Neutrophil (primary cell): ENCODE results near the gene TKTL1.

Source experiments
- H3K27ac ChIP-seq: fragments of 200-600 bp; sonication (generic); 2 replicates; pipeline ENCODE4 v1.5.1; 2016; ENCODE audit warnings: mild to moderate bottlenecking, moderate library complexity
- H3K27me3 ChIP-seq: fragments of 200-600 bp; sonication (generic); 2 replicates; pipeline ENCODE4 v1.6.0; 2016; ENCODE audit warnings: mild to moderate bottlenecking
- H3K36me3 ChIP-seq: fragments of 200-600 bp; sonication (generic); 2 replicates; pipeline ENCODE4 v1.5.1; 2017
- H3K4me1 ChIP-seq, 2 experiments: fragments of 200-600 bp in 1 of 2; sonication (generic) in 1 of 2; 1 replicate in 1 of 2; 2 replicates in 1 of 2; pipeline versions ENCODE4 v1.5.1 to v1.6.1; 2013 to 2016; ENCODE audit warnings: low read depth in 1 of 2, low read length in 1 of 2, mild to moderate bottlenecking in 1 of 2, moderate library complexity in 1 of 2; ENCODE audit not compliant: control insufficient read depth in 1 of 2, insufficient read depth in 1 of 2
- H3K4me3 ChIP-seq, 2 experiments: fragments of 200-600 bp in 1 of 2; sonication (generic) in 1 of 2; 1 replicate in 1 of 2; 2 replicates in 1 of 2; pipeline ENCODE4 v1.5.1; 2013 to 2016; ENCODE audit warnings: low read depth in 1 of 2, low read length in 1 of 2, mild to moderate bottlenecking in 1 of 2, moderate library complexity in 1 of 2
- H3K9me3 ChIP-seq: fragments of 200-600 bp; sonication (generic); 2 replicates; pipeline ENCODE4 v1.5.1; 2016
- TF ChIP-seq, protein P1 (sequence below): fragments of 200-600 bp; sonication (generic); IDR thresholded peaks from 2 replicates; pipeline ENCODE4 v1.5.1; 2016; ENCODE audit warnings: antibody characterized with exemption

Gene TKTL1

DNA sequence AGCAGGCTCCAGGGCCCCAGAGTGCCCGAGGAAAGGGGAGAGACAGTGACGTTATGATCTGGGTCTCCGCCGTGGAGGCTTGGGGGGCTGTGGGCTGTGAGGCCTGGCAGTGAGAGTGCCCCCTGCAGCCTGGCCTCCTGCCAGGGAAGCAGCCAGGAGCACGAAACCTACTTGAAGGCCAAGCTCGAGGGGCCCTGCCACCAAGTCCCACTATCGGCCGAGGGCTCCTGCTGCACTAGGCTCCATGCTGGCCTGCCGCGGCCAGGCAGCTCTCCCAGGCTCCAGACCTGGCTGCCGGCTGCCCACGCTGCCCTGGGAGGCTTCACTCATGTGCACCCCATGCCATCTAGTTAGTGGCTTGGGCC, 60.2 kb downstream of the TKTL1 start:
- Histone ChIP-seq H3K4me1 (peaks cover 0 to 5% of the 10 kb centered on the region in 2 experiments), H3K9me3 (no peaks in the 10 kb centered on the region), H3K36me3 (peaks cover 100% of the 10 kb centered on the region), H3K27me3 (no peaks in the 10 kb centered on the region), H3K4me3 (no peak overlapping the region), H3K27ac (peak overlapping the region; percentile 42)
- TF ChIP-seq, protein P1, sequence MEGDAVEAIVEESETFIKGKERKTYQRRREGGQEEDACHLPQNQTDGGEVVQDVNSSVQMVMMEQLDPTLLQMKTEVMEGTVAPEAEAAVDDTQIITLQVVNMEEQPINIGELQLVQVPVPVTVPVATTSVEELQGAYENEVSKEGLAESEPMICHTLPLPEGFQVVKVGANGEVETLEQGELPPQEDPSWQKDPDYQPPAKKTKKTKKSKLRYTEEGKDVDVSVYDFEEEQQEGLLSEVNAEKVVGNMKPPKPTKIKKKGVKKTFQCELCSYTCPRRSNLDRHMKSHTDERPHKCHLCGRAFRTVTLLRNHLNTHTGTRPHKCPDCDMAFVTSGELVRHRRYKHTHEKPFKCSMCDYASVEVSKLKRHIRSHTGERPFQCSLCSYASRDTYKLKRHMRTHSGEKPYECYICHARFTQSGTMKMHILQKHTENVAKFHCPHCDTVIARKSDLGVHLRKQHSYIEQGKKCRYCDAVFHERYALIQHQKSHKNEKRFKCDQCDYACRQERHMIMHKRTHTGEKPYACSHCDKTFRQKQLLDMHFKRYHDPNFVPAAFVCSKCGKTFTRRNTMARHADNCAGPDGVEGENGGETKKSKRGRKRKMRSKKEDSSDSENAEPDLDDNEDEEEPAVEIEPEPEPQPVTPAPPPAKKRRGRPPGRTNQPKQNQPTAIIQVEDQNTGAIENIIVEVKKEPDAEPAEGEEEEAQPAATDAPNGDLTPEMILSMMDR, result no peak

DNA sequence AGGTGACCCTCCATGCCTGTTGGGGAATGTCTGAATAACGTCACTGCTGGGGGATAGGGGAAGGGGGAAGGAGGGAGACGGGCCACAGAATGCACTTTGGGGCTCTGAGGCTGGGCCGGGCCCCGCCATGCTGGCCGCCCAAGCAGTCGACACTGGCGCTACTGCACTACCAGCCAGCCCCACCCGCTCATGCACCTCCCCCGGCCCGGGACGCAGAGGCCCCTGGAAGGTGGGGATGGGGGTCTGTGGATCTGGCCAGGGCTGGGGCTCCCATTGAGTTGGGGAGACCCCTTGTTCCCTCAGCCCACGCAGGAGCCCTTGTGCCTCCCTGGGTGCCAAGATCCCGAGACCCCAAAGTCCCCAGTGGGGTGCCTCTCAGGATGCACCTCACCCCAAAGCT, 61.0 kb downstream of the TKTL1 start:
- Histone ChIP-seq H3K9me3 (no peaks in the 10 kb centered on the region), H3K36me3 (peaks cover 98% of the 10 kb centered on the region), H3K27ac (no peak overlapping the region), H3K4me1 (peaks cover 0 to 5% of the 10 kb centered on the region in 2 experiments), H3K27me3 (no peaks in the 10 kb centered on the region), H3K4me3 (no peak overlapping the region)
- TF ChIP-seq, protein P1, result no peak

GRCh38 chrX:154357205-154357604, 61.6 kb downstream of the TKTL1 start:
- Histone ChIP-seq H3K36me3 (peaks cover 98% of the 10 kb centered on the region), H3K4me3 (no peak overlapping the region), H3K27me3 (no peaks in the 10 kb centered on the region), H3K27ac (no peak overlapping the region), H3K9me3 (no peaks in the 10 kb centered on the region), H3K4me1 (peaks cover 0 to 5% of the 10 kb centered on the region in 2 experiments)
- TF ChIP-seq, protein P1, result no peak

- Histone ChIP-seq H3K9me3 (no peaks in the 10 kb centered on the region), H3K36me3 (peaks cover 98% of the 10 kb centered on the region), H3K27ac (no peak overlapping the region), H3K4me3 (no peak overlapping the region), H3K27me3 (no peaks in the 10 kb centered on the region), H3K4me1 (peaks cover 0 to 5% of the 10 kb centered on the region in 2 experiments)
- TF ChIP-seq, protein P1, result no peak
Observed at GRCh38 chrX:154358011-154358410, 62.4 kb downstream of the TKTL1 start.

DNA sequence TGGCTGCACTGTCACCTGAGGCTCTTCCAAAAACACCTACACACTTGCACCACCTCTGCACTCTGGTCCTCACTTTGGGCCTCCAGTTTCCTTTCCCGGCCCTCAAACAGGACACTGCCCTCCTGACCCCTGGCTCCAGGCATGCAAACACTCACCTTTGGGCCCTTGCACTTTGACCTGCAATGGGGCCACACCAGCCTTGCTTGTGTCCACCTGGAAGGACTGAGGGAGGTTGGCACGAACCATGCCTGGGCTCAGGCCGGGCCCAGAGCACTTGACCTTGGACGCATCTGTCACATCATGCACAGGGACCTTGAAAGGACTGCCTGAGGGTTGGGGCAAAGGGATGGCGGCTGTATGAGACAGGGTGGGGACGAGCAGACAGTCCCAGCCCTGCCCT, 63.2 kb downstream of the TKTL1 start:
- H3K4me3 ChIP-seq, result no peak overlapping the region
- H3K27me3 ChIP-seq, result no peaks in the 10 kb centered on the region
- H3K36me3 ChIP-seq, result peaks cover 98% of the 10 kb centered on the region
- no peak overlapping the region for H3K27ac ChIP-seq
- TF ChIP-seq, protein P1, result no peak
- no peaks in the 10 kb centered on the region for H3K9me3 ChIP-seq
- peaks cover 0 to 5% of the 10 kb centered on the region in 2 experiments for H3K4me1 ChIP-seq
